Fibroblast of skin of right biceps (primary cell): ENCODE results near the gene TMEM8B.
A peak's percentile ranks its signal among the peaks of the same experiment; 100 is the strongest.
"Not testable (repeated sequence)": the region's sequence is repeated elsewhere in the genome, so short reads cannot be mapped to it uniquely, and the experiment has no call there.

Source experiments
- DNase-seq: peaks from one replicate; pipeline ENCODE4 v3.0.0-alpha.2; 2013

TMEM8B gene

DNA sequence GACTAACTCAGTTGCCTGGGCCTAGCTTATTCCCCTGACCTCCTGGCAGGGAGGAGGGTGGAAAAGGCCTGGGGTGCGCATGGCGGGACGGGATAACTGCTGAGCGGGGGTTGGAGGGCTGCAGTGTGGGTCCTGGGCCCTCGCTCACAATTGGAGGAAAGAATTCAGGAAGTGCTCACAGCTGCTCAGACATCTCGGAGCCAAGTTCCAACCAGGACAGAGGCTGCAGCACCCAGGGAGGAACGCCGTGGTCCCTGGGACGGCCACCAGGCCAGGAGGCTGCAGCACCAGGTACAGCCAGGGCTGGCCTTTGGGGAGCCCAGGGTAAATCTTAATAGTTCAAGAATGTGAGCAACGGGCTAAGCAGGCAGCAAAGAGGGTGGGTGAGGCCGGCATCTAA lies 80.2 kb downstream of the TMEM8B start, which contains the start of gene SPAAR:
Gene SPAAR (plus strand): TSS at position 217 of the 400 bp plus-strand sequence. CDS start 974 bp downstream, outside the sequence.
- DNase-seq: no peak

DNA sequence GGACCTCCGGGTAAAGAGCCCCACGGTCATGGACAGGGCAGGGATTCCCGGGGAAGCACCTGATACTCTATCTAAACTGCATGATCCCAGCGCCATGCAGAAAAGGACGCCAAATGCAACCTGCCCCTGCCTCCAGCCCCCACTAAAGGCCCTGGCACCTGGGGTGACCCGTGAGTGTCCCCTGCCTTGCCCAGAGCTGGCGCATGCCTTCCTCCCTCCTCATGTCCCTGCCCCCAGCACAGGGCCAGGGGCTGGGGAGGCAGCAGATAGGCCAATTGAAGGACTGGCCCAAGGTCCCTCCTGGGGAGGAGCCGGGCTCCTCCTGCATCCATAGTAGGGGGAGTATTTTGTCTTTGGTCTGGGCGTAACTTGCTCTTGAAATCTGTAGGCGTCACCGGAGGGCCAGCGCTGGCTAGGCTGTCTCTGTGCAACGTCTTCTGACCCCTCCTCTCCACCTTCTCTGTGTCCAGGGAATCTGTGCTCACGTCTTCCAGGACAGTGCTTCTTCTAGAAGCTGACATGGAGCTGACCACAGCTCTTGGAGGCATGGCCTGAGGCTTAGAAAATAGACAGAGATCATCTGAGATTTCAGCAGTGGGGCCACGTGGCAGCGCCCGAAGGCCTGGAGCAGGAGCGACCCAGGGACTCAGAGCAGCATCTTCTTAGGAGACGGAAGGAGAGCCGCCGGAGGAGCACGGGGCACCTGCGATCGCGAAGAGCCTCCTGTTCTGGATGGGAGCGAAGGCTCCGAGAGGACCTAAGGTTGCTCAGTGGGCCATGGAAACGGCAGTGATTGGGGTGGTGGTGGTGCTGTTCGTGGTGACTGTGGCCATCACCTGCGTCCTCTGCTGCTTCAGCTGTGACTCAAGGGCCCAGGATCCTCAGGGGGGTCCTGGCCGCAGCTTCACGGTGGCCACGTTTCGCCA lies 80.9 kb downstream of the TMEM8B start:
- DNase-seq: no peak

DNA sequence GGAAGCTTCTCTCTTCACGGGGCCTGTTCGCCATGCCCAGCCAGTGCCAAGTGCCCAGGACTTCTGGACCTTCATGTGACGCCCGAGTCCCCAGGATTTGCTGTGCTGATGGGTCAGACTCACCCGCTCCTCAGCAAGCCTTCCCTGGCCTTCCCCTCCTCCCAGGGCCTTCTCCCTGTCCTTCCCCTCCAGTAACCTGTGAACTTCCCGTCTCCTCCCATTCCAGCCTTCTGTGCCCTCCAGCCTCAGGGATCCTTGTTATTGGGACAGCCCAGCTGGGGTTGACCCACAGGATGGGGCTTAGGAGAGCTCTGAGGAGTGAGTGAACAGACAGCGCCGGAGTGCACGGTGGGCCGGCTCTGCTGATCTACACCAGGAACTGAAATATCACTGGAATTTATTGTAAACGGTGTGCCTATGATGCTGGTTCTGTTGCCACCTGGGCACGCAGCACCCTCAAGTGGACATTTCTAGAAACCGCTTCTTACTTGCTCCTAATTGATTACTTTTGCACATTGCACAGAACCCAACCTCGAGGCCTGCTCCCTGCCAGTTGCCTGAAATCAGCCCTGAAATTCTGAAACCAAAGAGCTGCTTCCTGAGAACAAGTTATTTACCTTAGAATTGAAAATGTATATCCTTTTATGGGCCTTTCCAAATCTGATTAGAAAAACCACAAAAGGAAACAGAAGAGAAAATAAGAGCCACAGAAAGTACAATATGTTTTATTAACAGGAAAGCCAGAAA lies 81.8 kb downstream of the TMEM8B start:
- DNase-seq: peak; percentile 69

DNA sequence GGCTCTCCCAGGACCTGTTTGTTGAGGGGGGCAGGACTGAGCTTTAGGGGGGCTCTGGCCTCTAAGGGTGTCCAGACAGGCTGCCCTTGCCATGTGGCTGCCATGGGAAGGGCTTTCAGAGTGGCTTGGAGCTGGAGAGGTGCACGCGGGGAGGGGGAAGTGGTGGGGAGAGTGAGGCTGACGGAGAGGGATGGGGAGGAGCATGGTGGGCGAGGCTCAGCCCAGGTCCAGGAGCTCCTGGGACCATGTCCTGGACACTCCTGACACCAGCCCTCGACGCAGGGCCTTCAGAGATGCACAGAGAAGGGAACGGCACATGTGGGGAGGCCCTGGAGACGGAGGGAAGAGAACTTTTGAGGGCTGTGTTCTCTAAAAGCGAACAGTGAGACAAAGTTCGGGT lies 82.7 kb downstream of the TMEM8B start:
- DNase-seq: no peak

DNA sequence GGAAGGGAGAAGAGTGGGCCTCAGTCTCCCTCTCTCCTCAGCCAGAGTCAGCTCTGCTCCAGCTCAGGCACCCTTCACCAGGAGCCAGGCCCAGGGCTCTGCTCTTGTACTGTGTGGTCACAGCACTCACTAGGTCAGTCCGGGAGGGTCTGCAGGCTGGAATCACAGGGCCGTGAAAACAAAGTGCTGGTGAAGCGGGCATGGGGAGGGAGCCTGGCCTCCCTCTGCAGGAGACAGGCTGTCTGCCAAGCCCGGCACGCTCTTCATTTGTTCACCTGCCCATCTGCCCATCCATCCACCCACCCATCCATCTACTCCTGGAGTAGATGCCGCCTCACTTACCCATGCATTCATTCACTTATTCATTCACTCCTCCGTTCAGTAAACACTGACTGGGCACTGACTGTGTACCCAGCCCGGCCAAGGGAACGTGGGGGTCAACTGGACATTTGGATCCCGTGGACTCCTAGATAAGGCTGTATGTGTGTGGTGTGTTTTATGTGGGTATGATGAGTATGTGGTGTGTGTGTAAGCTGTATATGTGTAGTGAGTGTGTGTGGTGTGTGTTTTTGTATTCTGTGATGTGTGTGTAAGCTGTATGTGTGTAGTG lies 83.9 kb downstream of the TMEM8B start:
- DNase-seq: no peak

DNA sequence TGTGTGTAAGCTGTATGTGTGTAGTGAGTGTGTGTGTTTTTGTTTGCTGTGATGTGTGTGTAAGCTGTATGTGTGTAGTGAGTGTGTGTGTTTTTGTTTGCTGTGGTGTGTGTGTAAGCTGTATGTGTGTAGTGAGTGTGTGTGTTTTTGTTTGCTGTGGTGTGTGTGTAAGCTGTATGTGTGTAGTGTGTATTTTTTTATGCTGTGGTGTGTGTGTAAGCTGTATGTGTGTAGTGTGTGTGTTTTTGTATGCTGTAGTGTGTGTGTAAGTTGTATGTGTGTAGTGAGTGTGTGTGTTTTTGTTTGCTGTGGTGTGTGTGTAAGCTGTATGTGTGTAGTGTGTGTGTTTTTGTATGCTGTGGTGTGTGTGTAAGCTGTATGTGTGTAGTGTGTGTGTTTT lies 84.4 kb downstream of the TMEM8B start:
- not testable (repeated sequence) for DNase-seq

DNA sequence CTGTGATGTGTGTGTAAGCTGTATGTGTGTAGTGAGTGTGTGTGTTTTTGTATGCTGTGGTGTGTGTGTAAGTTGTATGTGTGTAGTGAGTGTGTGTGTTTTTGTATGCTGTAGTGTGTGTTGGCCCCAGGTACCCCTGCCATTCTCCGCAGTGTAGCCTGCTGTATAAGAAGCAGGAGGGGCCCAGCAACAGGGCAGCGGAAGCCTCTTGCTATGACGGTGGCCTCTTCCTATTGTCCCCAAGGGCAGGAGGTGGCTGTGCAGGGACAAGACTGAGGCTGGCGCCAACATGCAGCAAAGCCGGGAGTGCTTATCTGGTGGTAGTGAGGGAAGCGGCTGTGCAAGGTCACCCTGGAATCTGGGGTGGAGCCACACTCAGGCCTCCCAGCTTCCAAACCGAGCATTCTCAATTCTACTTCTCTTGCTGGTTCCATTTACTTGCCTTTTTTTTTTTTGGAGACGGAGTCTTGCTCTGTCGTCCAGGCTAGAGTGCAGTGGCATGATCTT lies 85.3 kb downstream of the TMEM8B start:
- DNase-seq: peak; percentile 40
